ENCODE measurements around the gene HTR6.

HTR6 gene

GRCh38 chr1:19662313-19662712 is 2.4 kb upstream of the HTR6 start:
- H3K9ac ChIP-seq (ENCODE audit: low read length), result no peak overlapping the region
- no peak overlapping the region for H2AFZ ChIP-seq (ENCODE audit: low read length)
- no peaks in the 10 kb centered on the region for H3K79me2 ChIP-seq (ENCODE audit: low read length)
- H4K20me1 ChIP-seq (ENCODE audit: insufficient read depth, low read length), result no peaks in the 10 kb centered on the region
- no peak for DNase-seq
- no peaks in the 10 kb centered on the region for H3K36me3 ChIP-seq (replicated peaks; ENCODE audit: insufficient read depth, low read length)
- H3K4me2 ChIP-seq (ENCODE audit: low read depth, low read length), result no peak overlapping the region
- no peaks in the 10 kb centered on the region for H3K9me2 ChIP-seq (replicated peaks; ENCODE audit: insufficient read depth, low read length)
- no peak overlapping the region for H3K27ac ChIP-seq (ENCODE audit: low read length)
- H3K4me1 ChIP-seq (ENCODE audit: low read length), result no peaks in the 10 kb centered on the region; the same call in 1 of the 2 replicates
- TF ChIP-seq CTCF (IDR thresholded peaks at IDR 0.05; ENCODE audit: low read length) (no peak), EZH2phosphoT487 (IDR thresholded peaks at IDR 0.05; ENCODE audit: low read length) (no peak), EZH2 (optimal IDR thresholded peaks at IDR 0.05; ENCODE audit: low read depth, low read length) (no peak)
- H3K4me3 ChIP-seq (ENCODE audit: low read length), result no peak overlapping the region
- H3F3A ChIP-seq (ENCODE audit: insufficient read depth, low read length), result no peaks in the 10 kb centered on the region
- no peaks in the 10 kb centered on the region for H3K9me3 ChIP-seq (replicated peaks; ENCODE audit: insufficient read depth, low read length)
- peaks cover 57% of the 10 kb centered on the region for H3K27me3 ChIP-seq (replicated peaks; ENCODE audit: insufficient read depth, low read length)

GRCh38 chr1:19665186-19665495 is 466 bp downstream of the HTR6 start:
- Histone ChIP-seq H3K27ac (ENCODE audit: low read length) (no peak overlapping the region), H3K79me2 (ENCODE audit: low read length) (no peaks in the 10 kb centered on the region), H4K20me1 (ENCODE audit: insufficient read depth, low read length) (no peaks in the 10 kb centered on the region), H3K27me3 (replicated peaks; ENCODE audit: insufficient read depth, low read length) (peaks cover 83% of the 10 kb centered on the region), H3K36me3 (replicated peaks; ENCODE audit: insufficient read depth, low read length) (no peaks in the 10 kb centered on the region), H3K9me2 (replicated peaks; ENCODE audit: insufficient read depth, low read length) (no peaks in the 10 kb centered on the region), H3K4me1 (ENCODE audit: low read length) (no peaks in the 10 kb centered on the region), H3K4me2 (ENCODE audit: low read depth, low read length) (no peak overlapping the region), H3F3A (ENCODE audit: insufficient read depth, low read length) (no peaks in the 10 kb centered on the region), H3K9me3 (replicated peaks; ENCODE audit: insufficient read depth, low read length) (no peaks in the 10 kb centered on the region), H3K4me3 (ENCODE audit: low read length) (no peak overlapping the region), H2AFZ (ENCODE audit: low read length) (no peak overlapping the region), H3K9ac (ENCODE audit: low read length) (no peak overlapping the region)
- no peak for DNase-seq
- no peak for TF ChIP-seq EZH2 (optimal IDR thresholded peaks at IDR 0.05; ENCODE audit: low read depth, low read length)
- TF ChIP-seq EZH2phosphoT487 (IDR thresholded peaks at IDR 0.05; ENCODE audit: low read length), result no peak

- Histone ChIP-seq H2AFZ (ENCODE audit: low read length) (no peak overlapping the region), H3K79me2 (ENCODE audit: low read length) (no peaks in the 10 kb centered on the region), H3K9me3 (replicated peaks; ENCODE audit: insufficient read depth, low read length) (no peaks in the 10 kb centered on the region), H3K4me3 (ENCODE audit: low read length) (no peak overlapping the region), H3K9me2 (replicated peaks; ENCODE audit: insufficient read depth, low read length) (no peaks in the 10 kb centered on the region), H3K4me2 (ENCODE audit: low read depth, low read length) (no peak overlapping the region), H4K20me1 (ENCODE audit: insufficient read depth, low read length) (no peaks in the 10 kb centered on the region), H3K27ac (ENCODE audit: low read length) (no peak overlapping the region), H3K4me1 (ENCODE audit: low read length) (no peaks in the 10 kb centered on the region), H3K9ac (ENCODE audit: low read length) (no peak overlapping the region), H3F3A (ENCODE audit: insufficient read depth, low read length) (no peaks in the 10 kb centered on the region), H3K27me3 (replicated peaks; ENCODE audit: insufficient read depth, low read length) (peaks cover 83% of the 10 kb centered on the region), H3K36me3 (replicated peaks; ENCODE audit: insufficient read depth, low read length) (no peaks in the 10 kb centered on the region)
- no peak for TF ChIP-seq EZH2 (optimal IDR thresholded peaks at IDR 0.05; ENCODE audit: low read depth, low read length)
- no peak for TF ChIP-seq CTCF (IDR thresholded peaks at IDR 0.05; ENCODE audit: low read length)
- TF ChIP-seq EZH2phosphoT487 (IDR thresholded peaks at IDR 0.05; ENCODE audit: low read length), result no peak
- no peak for DNase-seq
Measured at GRCh38 chr1:19665496-19666465, 1.1 kb downstream of the HTR6 start.

GRCh38 chr1:19668888-19669287 is 4.2 kb downstream of the HTR6 start:
- Histone ChIP-seq H3K36me3 (replicated peaks; ENCODE audit: insufficient read depth, low read length) (no peaks in the 10 kb centered on the region), H3K27ac (ENCODE audit: low read length) (no peak overlapping the region), H3K79me2 (ENCODE audit: low read length) (no peaks in the 10 kb centered on the region), H3K27me3 (replicated peaks; ENCODE audit: insufficient read depth, low read length) (peaks cover 83% of the 10 kb centered on the region), H4K20me1 (ENCODE audit: insufficient read depth, low read length) (no peaks in the 10 kb centered on the region), H2AFZ (ENCODE audit: low read length) (no peak overlapping the region), H3K4me3 (ENCODE audit: low read length) (no peak overlapping the region), H3K9me2 (replicated peaks; ENCODE audit: insufficient read depth, low read length) (no peaks in the 10 kb centered on the region), H3F3A (ENCODE audit: insufficient read depth, low read length) (no peaks in the 10 kb centered on the region), H3K4me2 (ENCODE audit: low read depth, low read length) (no peak overlapping the region), H3K4me1 (ENCODE audit: low read length) (no peaks in the 10 kb centered on the region), H3K9me3 (replicated peaks; ENCODE audit: insufficient read depth, low read length) (no peaks in the 10 kb centered on the region), H3K9ac (ENCODE audit: low read length) (no peak overlapping the region)
- TF ChIP-seq EZH2 (optimal IDR thresholded peaks at IDR 0.05; ENCODE audit: low read depth, low read length), result no peak
- TF ChIP-seq CTCF (IDR thresholded peaks at IDR 0.05; ENCODE audit: low read length), result no peak
- TF ChIP-seq EZH2phosphoT487 (IDR thresholded peaks at IDR 0.05; ENCODE audit: low read length), result no peak
- no peak for DNase-seq

Data from MM.1S (cell line).